HG03060 (cell line): ENCODE results near the gene NQO2.
"Not testable (repeated sequence)": the region's sequence is repeated elsewhere in the genome, so short reads cannot be mapped to it uniquely, and the experiment has no call there.

Experiments
- ATAC-seq: cut with Tn5 transposase; IDR thresholded peaks from one replicate; pipeline ENCODE4 v1.9.1; 2021; ENCODE audit warnings: low read depth, moderate number of reproducible peaks; ENCODE audit not compliant: unreplicated experiment

The NQO2 gene

GRCh38 chr6:3011158-3011557 lies 11.5 kb downstream of the NQO2 start:
- ATAC-seq, result no peak

- ATAC-seq, result no peak
These were observed 11.9 kb downstream of the NQO2 start for GRCh38 chr6:3011592-3011991.

- no peak for ATAC-seq
These were observed 13.8 kb downstream of the NQO2 start for GRCh38 chr6:3013486-3013885.

- ATAC-seq, result no peak
These were observed 14.4 kb downstream of the NQO2 start for GRCh38 chr6:3013901-3014674.

- no peak for ATAC-seq
These were observed 15.0 kb downstream of the NQO2 start for GRCh38 chr6:3014675-3015066.

GRCh38 chr6:3015144-3015543 lies 15.4 kb downstream of the NQO2 start:
- ATAC-seq, result no peak

- no peak for ATAC-seq
These were observed 17.0 kb downstream of the NQO2 start for GRCh38 chr6:3016473-3017280.

- ATAC-seq, result no peak
These were observed 17.6 kb downstream of the NQO2 start for GRCh38 chr6:3017304-3017703.

GRCh38 chr6:3019065-3019464 lies 19.4 kb downstream of the NQO2 start:
- no peak for ATAC-seq

GRCh38 chr6:3019749-3020320 lies 20.1 kb downstream of the NQO2 start:
- no peak for ATAC-seq

GRCh38 chr6:3020976-3021598 lies 21.4 kb downstream of the NQO2 start:
- ATAC-seq, result not testable (repeated sequence)

GRCh38 chr6:3022765-3023662 lies 23.3 kb downstream of the NQO2 start:
- ATAC-seq, result no peak

GRCh38 chr6:3023663-3024483 lies 24.2 kb downstream of the NQO2 start:
- peak; percentile 41 for ATAC-seq

GRCh38 chr6:3026791-3027626 lies 27.3 kb downstream of the NQO2 start:
- ATAC-seq, result peak; percentile 61

GRCh38 chr6:3028156-3028555 lies 28.5 kb downstream of the NQO2 start:
- ATAC-seq, result not testable (repeated sequence)

- ATAC-seq, result no peak
These were observed 32.4 kb downstream of the NQO2 start for GRCh38 chr6:3031857-3032640.

GRCh38 chr6:3032986-3033385 lies 33.3 kb downstream of the NQO2 start:
- no peak for ATAC-seq

GRCh38 chr6:3033652-3034051 lies 34.0 kb downstream of the NQO2 start:
- ATAC-seq, result no peak
